Mesenchymal stem cell (in vitro differentiated cells and primary cell): ENCODE results near the gene RAP2A.
A peak's percentile ranks its signal among the peaks of the same experiment; 100 is the strongest.

Experiments used
- DNase-seq: peaks from one replicate; pipeline ENCODE4 v3.0.0-alpha.2; 2013
- H2AFZ ChIP-seq: one replicate; pipeline ENCODE4 v1.6.1; 2013; ENCODE audit warnings: low read depth, mild to moderate bottlenecking, control low read depth, inconsistent platforms, low read length, moderate library complexity
- H2AK5ac ChIP-seq: 2 replicates; pipeline ENCODE4 v1.6.1; 2013; ENCODE audit warnings: low read length, moderate library complexity, mild to moderate bottlenecking, inconsistent platforms; ENCODE audit not compliant: severe bottlenecking
- H2BK120ac ChIP-seq: one replicate; pipeline ENCODE4 v1.6.1; 2013; ENCODE audit warnings: low read depth, mild to moderate bottlenecking, inconsistent platforms, low read length, moderate library complexity
- H2BK12ac ChIP-seq, 2 experiments: one replicate each; pipeline ENCODE4 v1.6.1; 2013; ENCODE audit warnings: inconsistent platforms in 2 of 2, low read length in 2 of 2, mild to moderate bottlenecking in 2 of 2, moderate library complexity in 2 of 2, control low read depth in 1 of 2
- H2BK15ac ChIP-seq: one replicate; pipeline ENCODE4 v1.6.1; 2013; ENCODE audit warnings: mild to moderate bottlenecking, low read depth, inconsistent platforms; ENCODE audit not compliant: poor library complexity, severe bottlenecking
- H2BK5ac ChIP-seq: 2 replicates; pipeline ENCODE4 v1.6.1; 2013; ENCODE audit warnings: low read depth, mild to moderate bottlenecking, low read length, control low read depth, inconsistent platforms; ENCODE audit not compliant: poor library complexity, severe bottlenecking
- H3K14ac ChIP-seq, 2 experiments: one replicate each; pipeline ENCODE4 v1.6.1; 2013; ENCODE audit warnings: inconsistent platforms in 2 of 2, low read length in 2 of 2, control low read depth in 1 of 2, mild to moderate bottlenecking in 1 of 2, moderate library complexity in 1 of 2
- H3K18ac ChIP-seq, 2 experiments: one replicate each; pipeline ENCODE4 v1.6.1; 2013; ENCODE audit warnings: inconsistent platforms in 2 of 2, low read length in 2 of 2, control low read depth in 1 of 2, low read depth in 1 of 2, mild to moderate bottlenecking in 1 of 2
- H3K23ac ChIP-seq, 2 experiments: one replicate each; pipeline ENCODE4 v1.6.1; 2013; ENCODE audit warnings: inconsistent platforms in 2 of 2, low read length in 2 of 2, mild to moderate bottlenecking in 2 of 2, moderate library complexity in 2 of 2, control low read depth in 1 of 2
- H3K27ac ChIP-seq: 2 replicates; pipeline ENCODE4 v1.5.1; 2013; ENCODE audit warnings: mild to moderate bottlenecking, moderate library complexity, low read length, control low read depth, inconsistent platforms; ENCODE audit not compliant: poor library complexity, severe bottlenecking
- H3K27me3 ChIP-seq, 2 experiments: 2 replicates each; pipeline versions ENCODE4 v1.6.1 to v1.7.0; 2013; ENCODE audit warnings: low read length in 2 of 2, mild to moderate bottlenecking in 2 of 2, moderate library complexity in 2 of 2, control low read depth in 1 of 2, inconsistent platforms in 1 of 2; ENCODE audit not compliant: control insufficient read depth in 1 of 2, insufficient read depth in 1 of 2
- H3K36me3 ChIP-seq, 2 experiments: 2 replicates each; pipeline versions ENCODE4 v1.6.1 to v1.7.0; 2013; ENCODE audit warnings: low read length in 2 of 2, control low read depth in 1 of 2, inconsistent platforms in 1 of 2, low read depth in 1 of 2, mild to moderate bottlenecking in 1 of 2; ENCODE audit not compliant: insufficient read depth in 2 of 2, control insufficient read depth in 1 of 2
- H3K4ac ChIP-seq, 2 experiments: one replicate each; pipeline ENCODE4 v1.6.1; 2013; ENCODE audit warnings: inconsistent platforms in 2 of 2, low read length in 2 of 2, mild to moderate bottlenecking in 2 of 2, moderate library complexity in 2 of 2, control low read depth in 1 of 2, low read depth in 1 of 2
- H3K4me1 ChIP-seq: 2 replicates; pipeline ENCODE4 v1.6.1; 2013; ENCODE audit warnings: low read depth, low read length, control low read depth; ENCODE audit not compliant: control insufficient read depth, insufficient read depth
- H3K4me2 ChIP-seq: 2 replicates; pipeline ENCODE4 v1.6.1; 2013; ENCODE audit warnings: low read length, mild to moderate bottlenecking, inconsistent platforms; ENCODE audit not compliant: poor library complexity, severe bottlenecking
- H3K4me3 ChIP-seq, 2 experiments: 2 replicates each; pipeline versions ENCODE4 v1.5.1 to v1.7.0; 2013; ENCODE audit warnings: low read length in 2 of 2, mild to moderate bottlenecking in 2 of 2, control low read depth in 1 of 2, low read depth in 1 of 2; ENCODE audit not compliant: insufficient read depth in 1 of 2
- H3K79me1 ChIP-seq: replicated peaks from 2 replicates; pipeline ENCODE4 v1.6.1; 2013; ENCODE audit warnings: mild to moderate bottlenecking, control low read depth, low read length, inconsistent platforms; ENCODE audit not compliant: poor library complexity, severe bottlenecking
- H3K9ac ChIP-seq: 2 replicates; pipeline ENCODE4 v1.7.0; 2013; ENCODE audit warnings: mild to moderate bottlenecking, low read length, moderate library complexity
- H3K9me3 ChIP-seq: 2 replicates; pipeline ENCODE4 v1.7.0; 2013; ENCODE audit warnings: mild to moderate bottlenecking, low read length; ENCODE audit not compliant: control insufficient read depth
- H4K8ac ChIP-seq: one replicate; pipeline ENCODE4 v1.6.1; 2013; ENCODE audit warnings: inconsistent platforms, mild to moderate bottlenecking, low read length, moderate library complexity
- H4K91ac ChIP-seq: one replicate; pipeline ENCODE4 v1.6.1; 2013; ENCODE audit warnings: mild to moderate bottlenecking, low read length, inconsistent platforms
- WGBS: methylation state at CpG from one replicate; pipeline ENCODE4 v1.1.7; 2013; ENCODE audit warnings: mixed read lengths; 5-methylcytosine and 5-hydroxymethylcytosine counted together

Gene RAP2A

DNA sequence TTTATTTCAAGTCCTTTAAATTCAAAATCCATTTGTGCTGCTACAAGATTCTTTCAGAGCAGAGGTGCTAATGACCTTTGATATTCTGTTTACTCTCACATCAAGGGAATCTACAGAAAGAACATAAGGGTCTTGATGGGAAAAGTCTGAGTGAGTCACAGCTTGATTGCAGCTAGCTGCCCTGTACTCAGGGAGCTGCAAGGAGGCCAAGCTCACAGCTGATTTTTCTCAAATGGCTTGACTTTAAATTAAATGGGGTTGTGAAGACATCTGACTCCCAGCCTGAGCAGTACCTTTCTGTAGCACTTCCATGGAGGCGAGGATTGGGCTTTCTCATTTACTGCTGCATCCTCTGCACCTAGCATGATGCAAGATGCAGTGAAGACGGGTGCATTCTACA, 62.5 kb downstream of the RAP2A start:
- Histone ChIP-seq H4K91ac (no peak overlapping the region), H3K4me1 (no peaks in the 10 kb centered on the region), H3K18ac (no peak overlapping the region), H3K27ac (no peak overlapping the region), H4K8ac (no peak overlapping the region), H3K9ac (no peak overlapping the region), H2AFZ (no peak overlapping the region), H2BK120ac (no peak overlapping the region), H3K4me2 (no peak overlapping the region), H3K14ac (no peak overlapping the region), H3K9me3 (peaks cover 8% of the 10 kb centered on the region), H2BK12ac (no peak overlapping the region), H3K4me3 (no peak overlapping the region), H2BK5ac (no peak overlapping the region), H3K4ac (no peak overlapping the region), H2AK5ac (no peak overlapping the region), H3K27me3 (peaks cover 0 to 1% of the 10 kb centered on the region in 2 experiments), H3K79me1 (no peaks in the 10 kb centered on the region), H3K36me3 (no peaks in the 10 kb centered on the region), H3K23ac (no peak overlapping the region), H2BK15ac (no peak overlapping the region)
- WGBS = 94% methylated on average over 2 of the region's 2 CpGs
- DNase-seq = peak; percentile 43

DNA sequence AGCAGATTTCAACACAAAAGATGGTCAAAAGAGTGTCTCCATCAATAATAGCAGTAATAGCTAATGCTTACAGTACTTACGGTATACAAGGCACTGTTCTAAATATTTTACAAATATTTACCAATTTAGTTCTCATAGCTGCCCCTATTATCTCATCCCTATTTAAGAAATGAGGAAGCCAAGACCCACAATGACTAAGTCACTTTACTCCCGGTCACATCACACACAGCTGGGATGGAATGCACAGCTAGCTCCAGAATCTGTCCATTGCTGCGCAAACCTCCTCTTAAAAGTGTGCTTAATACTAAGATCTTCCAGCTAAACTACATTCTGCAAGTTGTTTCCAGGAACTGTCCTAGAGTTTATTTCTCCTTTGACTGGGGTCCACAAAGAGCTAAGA, 63.4 kb downstream of the RAP2A start:
- H3K4me2 ChIP-seq = no peak overlapping the region
- H4K91ac ChIP-seq = no peak overlapping the region
- H2AFZ ChIP-seq = no peak overlapping the region
- no peaks in the 10 kb centered on the region for H3K36me3 ChIP-seq
- H4K8ac ChIP-seq = no peak overlapping the region
- no peak overlapping the region for H2BK15ac ChIP-seq
- peaks cover 0 to 9% of the 10 kb centered on the region in 2 experiments for H3K27me3 ChIP-seq
- no peak overlapping the region for H3K18ac ChIP-seq
- no peak overlapping the region for H3K4ac ChIP-seq
- WGBS = 87% methylated on average over 3 of the region's 3 CpGs
- no peak overlapping the region for H3K27ac ChIP-seq
- no peaks in the 10 kb centered on the region for H3K79me1 ChIP-seq
- no peak overlapping the region for H3K9ac ChIP-seq
- no peak overlapping the region for H2BK12ac ChIP-seq
- H2BK120ac ChIP-seq = no peak overlapping the region
- no peak overlapping the region for H2BK5ac ChIP-seq
- DNase-seq = no peak
- H3K4me1 ChIP-seq = no peaks in the 10 kb centered on the region
- no peak overlapping the region for H2AK5ac ChIP-seq
- no peak overlapping the region for H3K23ac ChIP-seq
- H3K9me3 ChIP-seq = peaks cover 3% of the 10 kb centered on the region
- H3K14ac ChIP-seq = no peak overlapping the region
- no peak overlapping the region for H3K4me3 ChIP-seq

DNA sequence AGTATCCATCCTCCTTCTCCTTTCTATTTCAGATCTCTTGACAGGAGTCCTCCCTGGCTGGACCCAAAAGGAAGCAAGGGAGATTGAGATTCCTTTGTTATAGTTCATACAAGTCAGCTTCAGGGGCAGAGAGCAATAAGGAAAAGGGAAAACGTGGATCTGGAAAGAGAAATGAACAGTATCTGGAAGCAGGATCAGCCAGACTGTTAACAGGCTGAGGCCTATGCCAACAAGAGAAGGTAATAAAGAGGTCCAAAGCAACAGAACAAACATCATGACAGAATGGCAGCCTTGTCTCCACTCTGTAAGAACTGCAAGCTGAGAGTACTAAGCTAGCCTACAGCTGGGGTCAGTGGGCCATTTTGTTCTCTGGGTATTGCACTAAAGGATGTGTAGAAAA, 64.5 kb downstream of the RAP2A start:
- H3K27ac ChIP-seq = no peak overlapping the region
- no peak overlapping the region for H2AFZ ChIP-seq
- no peak overlapping the region for H2BK5ac ChIP-seq
- H2BK15ac ChIP-seq = no peak overlapping the region
- no peaks in the 10 kb centered on the region for H3K36me3 ChIP-seq
- WGBS = 61% methylated on average over 1 of the region's 1 CpG
- no peaks in the 10 kb centered on the region for H3K9me3 ChIP-seq
- no peak overlapping the region for H3K4me3 ChIP-seq
- peaks cover 0 to 10% of the 10 kb centered on the region in 2 experiments for H3K27me3 ChIP-seq
- H3K23ac ChIP-seq = no peak overlapping the region
- H3K18ac ChIP-seq = no peak overlapping the region
- no peak overlapping the region for H3K14ac ChIP-seq
- H2BK120ac ChIP-seq = no peak overlapping the region
- H2AK5ac ChIP-seq = no peak overlapping the region
- no peak overlapping the region for H3K4me2 ChIP-seq
- no peak overlapping the region for H2BK12ac ChIP-seq
- H3K4me1 ChIP-seq = no peaks in the 10 kb centered on the region
- no peak for DNase-seq
- H3K9ac ChIP-seq = no peak overlapping the region
- H4K91ac ChIP-seq = no peak overlapping the region
- H4K8ac ChIP-seq = no peak overlapping the region
- no peak overlapping the region for H3K4ac ChIP-seq
- H3K79me1 ChIP-seq = no peaks in the 10 kb centered on the region

DNA sequence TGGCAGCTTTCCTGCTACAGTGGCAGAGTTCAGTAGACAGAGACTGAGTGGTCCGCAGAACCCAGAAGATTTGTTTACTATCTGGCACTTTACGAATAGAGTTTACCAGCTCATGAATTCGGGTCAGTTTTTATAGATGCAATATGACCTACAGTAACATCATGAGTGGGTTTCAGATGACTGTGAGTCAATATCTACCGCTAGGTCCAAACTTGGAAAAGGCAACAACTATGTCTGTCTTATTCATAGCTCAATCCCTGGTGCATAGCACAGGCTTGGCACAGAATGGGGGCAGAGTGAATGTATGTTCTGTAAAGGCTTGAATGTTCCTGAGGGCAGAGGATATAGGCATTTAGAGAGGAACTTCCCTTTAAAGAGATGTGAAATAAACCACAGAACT, 65.2 kb downstream of the RAP2A start:
- no peak for DNase-seq
- no peak overlapping the region for H2BK12ac ChIP-seq
- no peak overlapping the region for H2BK15ac ChIP-seq
- H4K8ac ChIP-seq = no peak overlapping the region
- WGBS = 88% methylated on average over 4 of the region's 4 CpGs
- no peak overlapping the region for H3K18ac ChIP-seq
- H2BK5ac ChIP-seq = no peak overlapping the region
- no peak overlapping the region for H3K9ac ChIP-seq
- H3K9me3 ChIP-seq = no peaks in the 10 kb centered on the region
- peaks cover 0 to 15% of the 10 kb centered on the region in 2 experiments for H3K27me3 ChIP-seq
- H2BK120ac ChIP-seq = no peak overlapping the region
- H3K79me1 ChIP-seq = no peaks in the 10 kb centered on the region
- H3K14ac ChIP-seq = no peak overlapping the region
- H3K36me3 ChIP-seq = no peaks in the 10 kb centered on the region
- H3K23ac ChIP-seq = no peak overlapping the region
- no peak overlapping the region for H2AFZ ChIP-seq
- H2AK5ac ChIP-seq = no peak overlapping the region
- no peak overlapping the region for H3K4ac ChIP-seq
- H3K4me2 ChIP-seq = no peak overlapping the region
- no peaks in the 10 kb centered on the region for H3K4me1 ChIP-seq
- H3K27ac ChIP-seq = no peak overlapping the region
- no peak overlapping the region for H3K4me3 ChIP-seq
- H4K91ac ChIP-seq = no peak overlapping the region
